ENCODE measurements around the gene ONECUT2.

Gene ONECUT2

DNA sequence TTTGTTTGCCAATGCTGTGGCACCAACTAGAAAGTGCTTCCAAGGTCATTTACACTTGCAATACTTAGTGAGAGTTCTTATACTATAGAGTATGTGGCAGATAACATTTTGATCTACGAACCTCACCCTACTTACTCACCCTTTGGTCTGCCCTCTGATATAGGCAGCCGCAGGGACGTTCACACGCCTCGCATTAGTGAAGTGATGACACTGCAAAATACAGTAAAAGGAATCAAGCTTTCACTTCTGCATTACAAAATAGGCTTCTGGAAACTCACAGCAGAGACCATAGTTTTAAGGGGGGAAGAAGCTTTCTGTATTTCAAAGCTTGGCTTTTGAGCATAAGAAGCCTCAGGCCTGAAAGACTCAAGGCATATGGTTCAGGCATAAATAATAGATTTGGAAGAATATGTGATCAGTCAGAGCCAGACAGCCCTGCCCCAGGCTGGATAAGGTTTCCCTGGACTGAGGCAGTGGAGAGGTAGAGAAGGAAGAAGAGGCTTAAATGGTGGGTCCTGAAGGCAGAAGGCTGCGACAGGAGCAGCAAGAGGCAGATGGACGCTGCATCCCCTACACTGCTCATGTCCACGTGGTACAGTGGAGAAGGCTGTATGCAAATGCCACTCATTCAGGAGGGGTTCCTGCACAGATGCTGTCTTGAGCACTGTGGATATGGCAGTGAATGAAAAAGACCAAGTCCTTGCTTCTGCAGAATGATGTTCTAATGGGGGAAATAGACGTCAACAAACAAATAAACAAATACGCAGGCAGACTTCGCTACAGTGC lies 88.2 kb downstream of the ONECUT2 start:
- in situ Hi-C loops (cut with HindIII; ENCODE audit: low sequenced_read_pairs): no loop called here

DNA sequence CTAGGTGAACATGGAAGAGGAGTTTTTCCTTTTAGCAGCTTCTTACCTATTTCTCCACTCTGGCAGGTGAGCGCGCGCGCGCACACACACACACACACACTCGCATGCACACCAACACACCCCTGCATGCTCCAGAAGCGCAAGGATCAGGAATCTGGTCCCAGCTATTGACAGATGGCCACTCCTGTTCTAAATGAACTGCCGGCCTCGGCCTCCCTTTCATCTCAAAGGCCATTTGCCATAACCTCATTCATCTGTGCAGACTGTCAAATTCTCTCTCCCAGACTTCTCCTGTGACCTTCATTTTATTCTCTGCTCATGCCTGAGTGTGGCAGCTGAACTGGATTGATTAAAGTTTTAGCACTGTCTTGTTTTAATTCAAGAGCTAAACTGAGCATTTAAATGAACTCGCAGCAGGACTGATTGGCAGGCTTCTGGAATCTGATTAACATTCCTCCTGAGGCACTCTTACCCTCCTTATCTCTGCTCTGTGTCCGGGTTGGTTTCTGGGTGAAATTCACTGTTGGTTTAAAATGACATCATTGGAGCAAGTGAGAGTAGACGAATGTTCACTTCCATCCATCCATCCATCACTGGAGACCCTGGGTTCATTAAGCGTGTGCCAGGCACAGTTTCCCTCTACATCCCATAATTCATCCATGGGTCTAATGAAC lies 92.5 kb downstream of the ONECUT2 start:
- in situ Hi-C loops (cut with HindIII; ENCODE audit: low sequenced_read_pairs): no loop called here

DNA sequence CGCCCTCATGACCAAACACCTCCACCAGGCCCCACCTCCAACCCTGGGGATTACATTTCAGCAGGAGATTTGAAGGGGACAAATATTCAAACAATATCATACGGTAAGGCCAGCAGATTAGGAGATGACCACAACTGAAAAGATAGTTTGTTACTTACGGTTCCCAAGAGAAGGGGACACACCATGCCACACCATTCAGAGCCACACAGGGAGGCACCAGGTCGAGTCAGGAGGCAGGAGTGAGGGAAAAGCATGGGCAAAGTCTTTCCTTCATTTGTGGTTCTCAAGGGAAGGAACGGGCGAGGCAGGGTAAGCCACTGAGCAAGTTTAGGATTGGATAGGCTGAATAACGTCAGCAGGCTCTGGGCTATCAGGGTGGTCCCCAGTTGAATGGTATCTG lies 94.0 kb downstream of the ONECUT2 start:
- in situ Hi-C loops (cut with HindIII; ENCODE audit: low sequenced_read_pairs): no loop called here

DNA sequence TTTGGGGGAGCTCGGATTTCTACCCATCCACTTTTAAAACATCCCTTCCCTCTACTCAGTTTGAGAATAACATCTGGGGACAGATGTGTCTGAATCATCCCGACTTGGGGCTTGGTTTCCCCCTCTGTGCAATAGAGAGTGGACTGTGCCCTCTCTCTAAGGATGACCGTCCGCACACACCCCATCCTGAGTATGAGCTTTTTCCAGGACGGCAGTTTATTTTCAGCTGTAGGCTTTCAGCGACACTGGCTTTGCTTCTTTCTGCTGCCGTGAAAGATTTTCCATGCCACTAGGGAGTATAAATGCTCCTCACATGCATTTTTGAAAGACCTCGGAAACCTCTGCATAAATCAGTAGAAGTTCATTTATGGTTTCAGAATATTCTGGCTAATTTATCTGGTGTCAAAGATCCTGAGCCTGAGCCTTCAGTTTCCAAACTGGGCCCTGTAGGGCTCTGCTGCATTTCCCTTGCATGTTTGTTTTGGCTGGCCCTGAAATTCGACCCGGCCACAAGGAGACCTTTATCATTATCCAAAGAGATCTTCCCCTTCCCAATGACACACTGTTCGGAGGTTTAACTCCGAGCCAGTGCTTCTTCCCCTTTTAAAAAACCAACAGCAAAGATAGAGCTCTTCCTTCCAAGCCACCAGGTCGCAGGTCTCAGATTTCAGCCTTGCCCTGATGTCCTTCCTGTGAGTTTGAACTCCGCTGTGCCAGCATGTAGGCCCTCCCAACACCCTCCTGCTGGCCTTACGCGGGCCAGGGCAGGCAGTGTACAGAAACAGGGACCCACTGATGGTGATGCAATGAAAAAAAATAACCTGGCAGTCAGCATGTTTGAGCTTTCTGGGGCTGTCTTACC lies 98.1 kb downstream of the ONECUT2 start:
- in situ Hi-C loops (cut with HindIII; ENCODE audit: low sequenced_read_pairs): no loop called here

DNA sequence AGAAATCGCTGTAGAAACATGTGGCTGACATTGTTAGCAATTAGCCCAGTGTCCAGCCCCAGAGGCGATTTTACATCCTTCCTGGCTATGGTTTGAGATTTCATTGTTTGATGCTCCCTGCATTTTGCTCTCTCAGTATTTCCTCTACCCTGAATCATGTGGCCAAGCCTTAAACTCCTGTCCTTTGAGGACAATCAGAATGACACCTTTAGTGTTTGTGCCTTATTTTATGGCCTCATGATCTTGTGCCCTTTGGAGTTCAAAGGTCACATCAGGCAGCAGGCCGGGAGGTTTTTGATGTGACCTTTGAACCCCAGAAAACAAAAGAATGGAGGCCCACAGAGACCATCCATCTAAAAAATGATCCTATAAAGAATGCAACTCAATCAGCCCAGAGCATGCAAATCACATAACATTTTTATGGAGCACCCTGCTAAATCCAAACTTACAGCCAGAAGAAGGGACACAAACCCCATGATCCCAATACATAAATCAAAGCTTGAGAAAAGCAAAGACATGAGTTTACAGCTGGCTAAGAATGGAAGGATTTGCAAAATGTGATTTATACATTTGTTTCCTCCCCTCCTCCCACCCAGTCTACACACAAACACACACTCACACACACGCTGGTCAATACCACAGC lies 98.8 kb downstream of the ONECUT2 start:
- in situ Hi-C loops (cut with HindIII; ENCODE audit: low sequenced_read_pairs): no loop called here

DNA sequence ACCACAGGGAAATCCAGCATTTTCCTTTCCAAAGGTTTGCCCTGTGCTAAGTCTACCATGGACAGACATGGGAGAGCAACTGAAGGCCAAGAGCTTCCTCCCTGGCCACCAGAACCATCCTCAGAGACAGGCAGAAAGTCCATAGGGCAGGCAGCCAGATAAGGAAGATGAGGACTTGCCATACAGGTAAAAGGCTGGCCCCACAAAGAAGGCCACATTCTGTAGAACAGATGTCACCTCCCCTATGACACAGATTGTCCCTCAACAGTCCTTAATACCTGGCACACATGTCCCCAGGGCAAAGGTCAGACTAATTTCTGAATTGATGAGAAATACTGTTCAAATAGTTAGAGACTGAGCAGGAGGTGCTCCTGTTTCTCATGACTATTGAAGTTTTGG lies 99.3 kb downstream of the ONECUT2 start:
- in situ Hi-C loops (cut with HindIII; ENCODE audit: low sequenced_read_pairs): no loop called here

DNA sequence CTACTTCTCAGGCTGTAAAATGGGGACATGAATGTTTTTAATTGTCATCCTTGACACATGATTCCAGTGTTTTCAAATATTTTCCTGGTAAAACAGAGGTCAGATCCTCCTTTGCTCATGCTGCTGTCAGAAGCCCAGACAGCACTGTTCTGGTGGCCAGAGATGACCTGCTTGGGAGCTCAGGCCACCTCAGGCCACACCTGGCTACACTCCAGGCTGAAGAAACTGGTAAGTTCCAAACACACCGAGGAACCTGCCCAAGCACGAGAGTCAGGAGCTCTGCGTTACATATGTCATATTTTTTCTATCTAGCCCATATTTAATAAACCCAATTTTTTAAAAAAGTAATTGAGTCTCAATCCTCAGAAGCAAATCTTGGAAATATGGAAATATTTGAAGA lies 103.4 kb downstream of the ONECUT2 start:
- in situ Hi-C loops (cut with HindIII; ENCODE audit: low sequenced_read_pairs): no loop called here

DNA sequence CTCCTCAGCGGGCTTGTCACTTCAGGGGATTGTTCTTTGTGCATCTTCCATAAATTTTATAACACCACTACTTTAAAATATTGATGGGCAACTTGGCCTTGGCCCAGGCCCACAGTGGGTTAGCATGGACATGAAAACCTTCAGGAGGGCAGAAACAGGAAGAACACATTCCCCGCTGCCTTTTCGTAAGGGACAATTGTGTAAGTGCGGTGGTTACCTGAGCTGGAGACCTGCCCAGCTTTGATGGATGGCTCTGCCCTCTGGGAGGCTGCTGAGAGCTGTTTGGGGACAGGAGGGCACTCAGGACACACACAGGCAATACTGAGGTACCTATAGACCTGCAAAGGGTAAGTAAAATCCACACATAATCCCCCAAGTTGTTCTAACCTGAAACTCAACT lies 104.5 kb downstream of the ONECUT2 start:
- in situ Hi-C loops (cut with HindIII; ENCODE audit: low sequenced_read_pairs): no loop called here
